Pancreas (tissue), 10 donors: ENCODE results near the gene HOXD8. TPM values are rescaled to one million over a fixed set of nuclear protein-coding genes. Genes with fewer than 3 reads are reported as not detected.

Experiments
- ATAC-seq, 4 donors: fragments of 200-7000 bp; cut with Tn5 transposase; one replicate each; pipeline versions ENCODE4 v1.8.0 to v1.9.1; 2020; ENCODE audit warnings: mild to moderate bottlenecking in 4 of 4, moderate library complexity in 4 of 4
- DNase-seq, 6 donors: peaks; one replicate each; pipeline ENCODE4 v3.0.0-alpha.2; 2020
- FAIRE-seq: peaks from 2 replicates; lab custom pipeline; 2012; peaks lifted over from hg19 to GRCh38; lab: Jason Lieb, UNC
- H3K27ac ChIP-seq, 4 donors: fragments of 200-600 bp; sonication (generic); 1 replicate in 3 of 4; 2 replicates in 1 of 4; pipeline versions ENCODE4 v1.5.0 to v1.8.0; 2020
- H3K27me3 ChIP-seq, 4 donors: fragments of 200-600 bp; one replicate each; pipeline ENCODE4 v1.8.0; 2021
- H3K36me3 ChIP-seq, 3 donors: fragments of 200-600 bp; sonication (generic) in 1 of 3; one replicate each; pipeline versions ENCODE4 v1.5.0 to v1.8.0; 2020 to 2021
- H3K4me1 ChIP-seq, 3 donors: fragments of 200-600 bp; one replicate each; pipeline ENCODE4 v1.8.0; 2021
- H3K4me3 ChIP-seq, 4 donors: fragments of 200-600 bp; sonication (generic) in 2 of 4; one replicate each; pipeline versions ENCODE4 v1.5.0 to v1.8.0; 2020 to 2021
- H3K9me3 ChIP-seq, 4 donors: fragments of 200-600 bp; one replicate each; pipeline ENCODE4 v1.8.0; 2021
- WGBS, 2 donors: extraction: QIAGEN DNeasy Blood & Tissue Kit; methylation state at CpG; one replicate each; pipeline ENCODE4 v1.1.7; 2013; 5-methylcytosine and 5-hydroxymethylcytosine counted together
- intact Hi-C, 3 donors: fragments of 100-400 bp; cut with DNase I; formaldehyde crosslinking; loops; one replicate each; pipeline versions ENCODE4 v1.11.1 to v1.14.2; 2022
- polyA plus RNA-seq, 2 donors: library from polyadenylated mRNA; stranded (reverse); fragments of 200-250 nt; gene quantifications; one replicate each; pipeline ENCODE4 v1.2.3, GENCODE V29; 2013
- total RNA-seq, 6 donors: library from RNA; stranded (reverse); fragmentation: NEBNext Ultra II Directional in 4 of 6; extraction: Animal tissue kit (Norgen Biotek cat#: 25700) in 4 of 6; gene quantifications; one replicate each; pipeline versions ENCODE4 v1.2.1 to v1.2.4, GENCODE V29; 2021 to 2023
- TF ChIP-seq, protein P1 (sequence below), 4 donors: fragments of 200-600 bp; sonication (generic) in 3 of 4; IDR thresholded peaks; one replicate each; pipeline versions ENCODE4 v1.5.0 to v1.8.0; 2021; ENCODE audit warnings: antibody characterized with exemption in 4 of 4
- donor health status: healthy with polysubstance abuse.
- donor health status: DM: no; HTN: no; CAD: no; lungs with moderate emphysema.
- donor health status: DM: no; HTN: no; CAD: no.
- donor health status: control.
- donor health status: control.
- donor health status: Bipolar disorder and iron deficiency.
- donor health status: DM: yes; HTN: yes; CAD: no.
- donor health status: DM: no; HTN: no; CAD: no.
- donor health status: DM: no; HTN: no; CAD: no.
- donor health status: DM: yes; HTN: yes; CAD: no.

HOXD8 gene
- total and polyA plus RNA-seq, 8 donors = 0.19 to 1.5 (median 0.62) TPM

DNA sequence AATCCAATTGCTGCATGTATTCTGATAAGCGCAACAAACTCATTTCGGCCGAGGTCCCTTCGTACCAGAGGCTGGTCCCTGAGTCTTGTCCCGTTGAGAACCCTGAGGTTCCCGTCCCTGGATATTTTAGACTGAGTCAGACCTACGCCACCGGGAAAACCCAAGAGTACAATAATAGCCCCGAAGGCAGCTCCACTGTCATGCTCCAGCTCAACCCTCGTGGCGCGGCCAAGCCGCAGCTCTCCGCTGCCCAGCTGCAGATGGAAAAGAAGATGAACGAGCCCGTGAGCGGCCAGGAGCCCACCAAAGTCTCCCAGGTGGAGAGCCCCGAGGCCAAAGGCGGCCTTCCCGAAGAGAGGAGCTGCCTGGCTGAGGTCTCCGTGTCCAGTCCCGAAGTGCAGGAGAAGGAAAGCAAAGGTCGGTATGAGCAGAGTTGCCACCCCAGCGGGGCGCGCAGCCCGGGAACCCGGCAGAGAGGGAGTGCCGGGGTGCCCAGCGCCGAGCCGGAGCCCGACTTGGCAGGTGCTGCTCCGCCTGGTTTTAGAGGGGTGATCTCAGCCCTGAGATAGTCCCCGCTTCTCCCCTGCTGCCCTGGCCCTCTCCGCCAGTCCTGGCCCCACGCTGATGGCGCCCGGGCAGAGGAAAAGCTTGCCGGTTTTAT is 12.2 kb upstream of the HOXD8 start:
- FAIRE-seq (no peak), ATAC-seq (no peak), DNase-seq (no peak)
- 13 to 19% methylated on average over 36 to 40 of the region's 40 CpGs for WGBS, 2 donors
- Histone ChIP-seq H3K27me3 (peaks cover 0 to 96% (median 38%) of the 10 kb centered on the region in 4 donors), H3K36me3 (no peaks in the 10 kb centered on the region), H3K4me3 (no peak overlapping the region), H3K4me1 (peaks cover 0 to 1% (median 0%) of the 10 kb centered on the region in 3 donors), H3K27ac (no peak overlapping the region), H3K9me3 (no peaks in the 10 kb centered on the region)
- intact Hi-C loops = no loop called here
- TF ChIP-seq, protein P1, sequence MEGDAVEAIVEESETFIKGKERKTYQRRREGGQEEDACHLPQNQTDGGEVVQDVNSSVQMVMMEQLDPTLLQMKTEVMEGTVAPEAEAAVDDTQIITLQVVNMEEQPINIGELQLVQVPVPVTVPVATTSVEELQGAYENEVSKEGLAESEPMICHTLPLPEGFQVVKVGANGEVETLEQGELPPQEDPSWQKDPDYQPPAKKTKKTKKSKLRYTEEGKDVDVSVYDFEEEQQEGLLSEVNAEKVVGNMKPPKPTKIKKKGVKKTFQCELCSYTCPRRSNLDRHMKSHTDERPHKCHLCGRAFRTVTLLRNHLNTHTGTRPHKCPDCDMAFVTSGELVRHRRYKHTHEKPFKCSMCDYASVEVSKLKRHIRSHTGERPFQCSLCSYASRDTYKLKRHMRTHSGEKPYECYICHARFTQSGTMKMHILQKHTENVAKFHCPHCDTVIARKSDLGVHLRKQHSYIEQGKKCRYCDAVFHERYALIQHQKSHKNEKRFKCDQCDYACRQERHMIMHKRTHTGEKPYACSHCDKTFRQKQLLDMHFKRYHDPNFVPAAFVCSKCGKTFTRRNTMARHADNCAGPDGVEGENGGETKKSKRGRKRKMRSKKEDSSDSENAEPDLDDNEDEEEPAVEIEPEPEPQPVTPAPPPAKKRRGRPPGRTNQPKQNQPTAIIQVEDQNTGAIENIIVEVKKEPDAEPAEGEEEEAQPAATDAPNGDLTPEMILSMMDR (IDR thresholded peaks at IDR 0.05) = no peak

DNA sequence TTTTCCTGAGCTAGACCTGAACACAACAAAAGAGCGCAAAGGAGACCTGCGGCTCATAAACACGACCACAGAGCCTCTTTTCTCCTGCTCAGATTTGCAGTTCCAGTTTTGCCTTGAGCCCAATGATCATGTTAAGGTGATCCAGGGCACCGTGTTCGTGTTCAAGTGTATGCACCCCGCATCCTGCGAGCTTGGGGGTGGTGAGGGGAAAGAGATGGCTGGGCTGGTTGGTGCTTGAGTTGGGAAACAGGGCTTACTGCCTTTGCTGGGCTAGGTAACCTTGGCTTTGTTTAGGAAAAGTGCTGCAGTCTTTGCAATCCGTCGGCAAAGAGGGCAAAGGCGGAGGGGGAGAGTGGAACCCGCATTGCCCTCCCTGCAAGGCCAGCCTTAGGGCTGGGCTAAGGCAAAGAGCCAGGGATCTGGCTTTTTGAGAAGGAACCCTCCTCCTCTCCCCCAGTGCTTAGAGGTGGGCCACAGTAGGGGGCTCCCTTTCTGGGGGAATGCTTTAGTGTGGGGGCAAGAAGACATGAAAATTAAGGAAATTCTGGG is 11.6 kb upstream of the HOXD8 start:
- WGBS, 2 donors = 8 to 9% methylated on average over 11 of the region's 11 CpGs
- H3K4me1 ChIP-seq = peaks cover 0 to 5% (median 0%) of the 10 kb centered on the region in 3 donors
- no peaks in the 10 kb centered on the region for H3K9me3 ChIP-seq
- DNase-seq (no peak), ATAC-seq (no peak), FAIRE-seq (no peak)
- intact Hi-C loops = no loop called here
- peaks cover 0 to 96% (median 41%) of the 10 kb centered on the region in 4 donors for H3K27me3 ChIP-seq
- TF ChIP-seq, protein P1 (IDR thresholded peaks at IDR 0.05) = no peak
- no peak overlapping the region for H3K4me3 ChIP-seq
- no peak overlapping the region for H3K27ac ChIP-seq
- no peaks in the 10 kb centered on the region for H3K36me3 ChIP-seq

DNA sequence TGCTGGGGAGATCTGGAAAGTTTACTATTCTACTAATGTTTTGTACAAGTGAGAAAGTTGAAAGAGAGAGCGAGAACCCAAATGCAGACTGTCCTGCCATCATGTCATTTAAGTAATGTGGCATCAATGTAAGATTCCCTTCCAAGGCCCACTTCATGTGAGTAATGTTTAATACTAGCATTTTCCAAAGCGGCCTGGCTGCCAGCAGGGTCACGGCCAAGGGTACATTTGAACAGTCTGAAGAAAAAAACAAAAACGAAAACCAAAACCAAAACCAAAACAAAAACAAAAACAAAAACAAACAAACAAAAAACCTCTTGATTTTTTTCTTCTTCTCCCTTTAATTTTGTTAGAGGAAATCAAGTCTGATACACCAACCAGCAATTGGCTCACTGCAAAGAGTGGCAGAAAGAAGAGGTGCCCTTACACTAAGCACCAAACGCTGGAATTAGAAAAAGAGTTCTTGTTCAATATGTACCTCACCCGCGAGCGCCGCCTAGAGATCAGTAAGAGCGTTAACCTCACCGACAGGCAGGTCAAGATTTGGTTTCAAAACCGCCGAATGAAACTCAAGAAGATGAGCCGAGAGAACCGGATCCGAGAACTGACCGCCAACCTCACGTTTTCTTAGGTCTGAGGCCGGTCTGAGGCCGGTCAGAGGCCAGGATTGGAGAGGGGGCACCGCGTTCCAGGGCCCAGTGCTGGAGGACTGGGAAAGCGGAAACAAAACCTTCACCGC is 10.7 kb upstream of the HOXD8 start:
- Histone ChIP-seq H3K4me3 (no peak overlapping the region), H3K27ac (no peak overlapping the region), H3K9me3 (no peaks in the 10 kb centered on the region), H3K4me1 (peaks cover 0 to 5% (median 0%) of the 10 kb centered on the region in 3 donors), H3K36me3 (no peaks in the 10 kb centered on the region), H3K27me3 (peaks cover 0 to 92% (median 44%) of the 10 kb centered on the region in 4 donors)
- DNase-seq (no peak), ATAC-seq (no peak), FAIRE-seq (no peak)
- TF ChIP-seq, protein P1 (IDR thresholded peaks at IDR 0.05) = peak in 1 of 4 donors; percentile 9
- intact Hi-C loops = no loop called here
- WGBS, 2 donors = 12 to 13% methylated on average over 24 of the region's 24 CpGs

DNA sequence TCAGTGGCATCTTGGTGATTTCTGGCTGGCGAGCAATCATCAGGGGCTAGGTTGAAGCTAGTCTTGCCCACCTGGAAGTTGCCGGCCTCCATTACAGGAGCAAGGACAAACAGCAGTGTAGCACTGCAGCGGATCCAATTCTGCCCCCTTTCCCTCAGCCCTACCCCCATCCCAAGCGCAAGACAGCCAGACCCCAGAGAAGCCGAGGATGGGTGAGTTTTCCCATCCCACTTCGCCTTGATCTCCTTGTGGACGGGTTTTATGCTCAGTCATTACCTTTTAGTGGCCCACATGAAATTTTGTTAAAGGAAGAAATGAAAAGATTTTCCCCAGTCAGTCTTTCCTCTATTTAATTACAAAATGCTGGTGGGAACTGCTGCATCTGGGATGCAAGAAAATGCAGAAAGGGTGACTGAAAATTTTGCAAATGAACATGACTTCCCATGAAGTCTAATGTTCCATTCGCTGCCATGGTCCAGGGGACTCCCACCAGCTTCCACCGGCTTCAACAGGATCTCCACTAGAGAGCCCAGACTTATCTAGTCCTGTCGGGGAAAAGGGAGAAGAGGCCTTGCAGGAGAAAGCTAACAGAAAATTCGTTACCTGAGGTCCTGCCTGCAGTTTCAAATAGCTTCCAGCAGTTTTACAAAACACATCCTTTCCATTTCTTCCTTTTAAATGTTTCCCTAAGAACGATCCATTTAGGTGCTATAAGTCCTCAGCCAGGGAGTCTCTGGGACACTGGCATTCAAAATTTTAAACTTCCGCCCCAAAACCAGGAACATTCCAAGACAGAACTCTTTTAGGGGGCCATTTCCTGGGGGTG is 8.9 kb upstream of the HOXD8 start:
- no peak for ATAC-seq
- WGBS, 2 donors = 14 to 15% methylated on average over 13 of the region's 13 CpGs
- no peak for DNase-seq
- no peak overlapping the region for H3K27ac ChIP-seq
- peaks cover 0 to 90% (median 46%) of the 10 kb centered on the region in 4 donors for H3K27me3 ChIP-seq
- intact Hi-C loops = loop anchor here in 2 of 3 donors (10.0 kb wide), 3 partner anchors 524 to 1024 kb away; no protein-coding TSS in a partner anchor
- H3K4me1 ChIP-seq = peaks cover 0 to 5% (median 0%) of the 10 kb centered on the region in 3 donors
- H3K9me3 ChIP-seq = no peaks in the 10 kb centered on the region
- H3K4me3 ChIP-seq = no peak overlapping the region
- TF ChIP-seq, protein P1 (IDR thresholded peaks at IDR 0.05) = no peak
- FAIRE-seq = no peak
- no peaks in the 10 kb centered on the region for H3K36me3 ChIP-seq
